GM18526 (cell line): ENCODE measurements around the gene TBPL2.

Source experiments
- POLR2A ChIP-seq: IDR thresholded peaks from 3 replicates; pipeline ENCODE4 v1.6.1; 2011; ENCODE audit not compliant: insufficient read length; ENCODE audit errors: extremely low read depth

TBPL2 gene

DNA sequence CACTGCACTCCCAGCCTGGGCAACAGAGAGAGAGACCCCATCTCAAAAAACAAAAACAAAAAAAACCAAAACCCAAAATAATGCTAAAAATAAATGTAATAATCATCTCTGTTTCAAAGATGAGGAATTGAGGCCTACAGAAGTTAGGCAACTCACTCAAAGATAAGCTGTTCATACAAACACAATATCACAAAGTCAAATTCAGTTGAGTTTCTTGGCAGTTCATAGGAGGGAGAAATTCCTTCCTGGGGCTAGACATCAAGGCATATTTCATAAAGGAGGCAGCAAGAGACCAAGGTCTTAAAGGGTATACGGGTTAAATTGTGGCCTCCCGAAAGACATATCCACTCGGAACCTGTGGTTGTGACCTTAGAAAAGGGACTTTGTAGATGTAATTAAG is 8.7 kb upstream of the TBPL2 start:
- TF ChIP-seq POLR2A = no peak

DNA sequence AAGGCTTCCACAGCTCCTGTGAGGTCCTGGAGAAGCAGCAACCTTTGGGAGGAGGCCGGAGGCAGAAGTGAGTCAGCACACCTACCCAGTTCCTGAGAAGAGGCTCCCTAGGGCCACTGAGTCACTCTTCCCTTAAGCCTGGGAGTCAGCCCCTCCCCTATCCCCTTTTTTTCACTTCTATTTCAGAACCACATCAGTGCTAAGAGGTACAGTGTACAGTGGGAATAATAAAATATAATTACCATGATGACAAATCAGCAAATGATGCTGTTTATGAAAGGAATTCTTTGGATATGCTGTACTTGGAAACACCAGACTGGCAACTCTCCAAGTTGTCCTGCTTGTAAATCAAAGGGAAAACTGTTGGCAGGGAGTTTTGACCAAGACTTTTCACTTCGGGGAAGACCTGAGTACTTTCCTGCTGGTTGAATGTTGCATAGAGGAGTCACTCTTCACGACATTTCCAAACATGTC is 7.8 kb upstream of the TBPL2 start:
- no peak for TF ChIP-seq POLR2A

DNA sequence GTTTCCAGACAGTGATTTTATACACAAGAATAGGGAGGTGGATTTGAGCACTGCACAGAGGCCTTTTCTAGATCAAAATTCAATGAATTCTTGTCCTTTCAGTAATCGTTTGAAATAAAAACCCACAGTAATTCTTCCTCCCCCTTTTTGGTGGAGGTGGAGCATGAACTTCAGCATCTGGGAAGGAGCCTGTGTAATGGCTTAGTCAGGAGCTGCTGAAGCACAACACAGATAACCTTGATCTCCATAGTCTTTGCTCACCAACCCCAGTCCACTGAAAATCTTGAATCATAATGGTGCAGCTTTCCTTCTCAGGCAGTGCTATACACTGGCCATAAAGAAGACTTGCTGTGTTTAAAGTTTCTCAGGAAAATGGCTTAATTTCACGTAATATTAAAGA is 6.4 kb upstream of the TBPL2 start:
- TF ChIP-seq POLR2A = no peak

DNA sequence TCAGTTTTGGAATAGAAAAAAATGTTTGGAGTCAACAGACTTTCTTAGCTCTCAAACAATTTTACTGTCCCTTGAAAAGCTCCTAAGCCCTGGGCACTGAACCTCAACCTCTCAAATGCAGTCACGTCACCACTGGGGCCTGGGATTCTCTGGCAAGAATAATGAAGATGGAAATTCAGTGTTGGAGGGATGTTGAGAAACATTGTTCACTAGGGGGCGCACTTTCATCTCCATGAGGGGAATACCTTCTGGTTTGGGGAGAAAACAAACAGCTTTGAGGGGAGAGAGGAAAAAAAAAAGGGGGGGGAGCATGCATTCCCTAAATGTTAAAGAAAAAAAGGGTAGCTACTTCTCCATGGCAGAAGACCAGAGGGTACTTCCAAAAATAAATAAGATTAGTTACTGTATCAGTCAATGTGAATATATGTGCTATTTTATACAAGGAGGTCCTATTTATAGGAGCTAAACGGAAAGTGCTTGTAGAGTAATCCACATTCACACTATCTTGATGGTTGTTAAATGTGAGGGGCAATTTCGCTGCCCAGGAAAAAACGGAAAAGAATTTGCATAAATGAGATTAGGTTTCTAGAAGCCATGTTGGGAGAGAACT is 5.8 kb upstream of the TBPL2 start:
- TF ChIP-seq POLR2A = no peak

DNA sequence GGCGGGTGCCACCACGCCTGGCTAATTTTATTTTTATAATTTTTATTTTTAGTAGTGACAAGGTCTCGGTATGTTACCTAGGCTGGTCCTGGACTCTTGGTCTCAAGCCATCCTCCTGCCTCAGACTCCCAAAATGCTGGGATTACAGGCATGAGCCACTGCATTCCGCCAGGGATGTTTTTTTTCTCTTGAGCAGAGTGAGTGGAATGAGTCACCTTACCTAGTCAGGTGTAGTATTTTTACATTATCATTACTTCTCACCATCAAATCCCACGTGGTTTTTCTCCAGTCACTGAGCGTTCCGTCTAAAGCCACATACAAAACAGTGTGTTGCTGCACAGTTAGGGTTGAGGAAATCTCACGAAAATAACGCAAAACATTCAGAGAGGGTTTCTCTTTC is 870 bp upstream of the TBPL2 start:
- no peak for TF ChIP-seq POLR2A

DNA sequence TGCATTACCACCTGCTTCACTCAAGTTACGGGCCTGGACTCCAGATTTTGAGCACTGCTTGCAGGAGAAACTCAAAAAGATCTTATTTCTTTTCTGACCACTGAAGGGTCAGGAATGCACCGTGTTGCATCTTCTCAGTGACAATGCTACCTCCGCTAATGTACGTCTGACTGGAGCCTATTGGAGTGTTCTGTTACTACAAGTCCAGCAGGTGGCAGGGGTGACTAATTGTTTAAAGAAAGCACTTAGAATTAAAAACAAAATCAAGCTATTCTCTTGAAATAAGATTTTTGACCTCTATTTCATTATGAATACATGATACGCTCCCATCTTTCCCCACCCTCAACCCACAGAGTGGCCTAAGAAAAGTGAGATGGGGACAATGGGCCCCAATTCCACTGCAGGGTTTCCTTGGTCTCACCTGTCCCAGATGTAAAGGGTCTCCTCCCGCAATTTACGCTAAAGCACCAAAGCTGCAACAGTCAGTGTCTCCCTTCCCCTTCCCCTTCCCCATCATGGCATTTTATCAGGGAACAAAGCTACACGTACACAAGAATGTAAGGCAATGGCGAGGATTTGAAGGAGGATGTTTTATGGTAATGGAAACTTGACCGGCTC is 2.2 kb downstream of the TBPL2 start:
- no peak for TF ChIP-seq POLR2A

DNA sequence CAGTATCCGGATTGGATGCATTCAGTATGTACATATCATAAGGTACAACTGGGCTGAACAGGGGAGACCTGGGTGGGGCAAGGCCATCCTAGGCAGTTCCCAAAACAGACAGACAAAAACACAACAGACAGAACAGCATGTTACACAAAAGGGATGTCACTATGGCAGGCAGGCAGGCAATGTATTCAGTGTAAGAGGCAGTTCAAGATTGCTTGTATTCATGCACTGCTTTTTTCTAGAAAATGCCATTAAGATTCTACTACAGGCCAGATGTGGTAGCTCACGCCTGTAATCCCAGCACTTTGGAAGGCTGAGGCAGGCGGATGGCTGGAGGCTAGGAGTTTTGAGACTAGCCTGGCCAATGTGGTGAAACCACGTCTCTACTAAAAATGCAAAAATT is 3.5 kb downstream of the TBPL2 start:
- no peak for TF ChIP-seq POLR2A

DNA sequence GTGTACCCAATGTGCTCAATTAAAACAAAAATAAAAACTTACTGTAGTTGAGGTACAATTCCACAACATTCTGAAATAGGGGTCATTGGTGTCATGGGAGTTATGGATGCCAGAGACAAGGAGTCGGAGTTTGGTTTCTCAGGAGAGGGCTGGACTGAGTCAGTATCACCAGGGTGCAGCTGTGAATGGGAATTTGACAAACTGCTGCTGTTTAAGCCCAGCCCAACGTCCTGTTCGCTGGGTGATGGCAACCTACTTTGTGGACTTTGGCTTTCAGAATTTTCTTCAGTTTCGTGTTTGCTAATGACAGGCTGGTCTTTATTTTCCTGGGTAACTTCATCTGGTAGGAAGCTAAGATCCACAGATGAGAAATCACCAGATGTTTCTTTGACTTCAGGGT is 3.9 kb downstream of the TBPL2 start:
- TF ChIP-seq POLR2A = no peak

DNA sequence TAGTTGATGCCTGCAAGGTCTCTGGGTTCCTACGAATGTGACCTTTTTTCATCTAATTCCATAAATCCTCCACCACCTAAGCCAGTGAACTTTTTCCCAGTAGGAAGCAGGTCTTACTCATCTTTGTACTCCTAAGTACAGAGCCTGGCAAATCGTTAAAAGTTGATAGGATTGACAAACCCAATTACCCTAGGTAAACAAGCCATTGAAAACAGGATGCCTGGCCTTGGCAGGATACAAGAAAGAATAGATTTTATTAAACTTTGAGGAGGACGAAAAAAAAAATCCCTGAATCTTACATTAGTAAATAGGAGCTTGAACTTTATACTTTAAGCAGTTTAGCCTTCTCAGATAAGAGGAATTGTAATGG is 5.6 kb downstream of the TBPL2 start:
- no peak for TF ChIP-seq POLR2A

DNA sequence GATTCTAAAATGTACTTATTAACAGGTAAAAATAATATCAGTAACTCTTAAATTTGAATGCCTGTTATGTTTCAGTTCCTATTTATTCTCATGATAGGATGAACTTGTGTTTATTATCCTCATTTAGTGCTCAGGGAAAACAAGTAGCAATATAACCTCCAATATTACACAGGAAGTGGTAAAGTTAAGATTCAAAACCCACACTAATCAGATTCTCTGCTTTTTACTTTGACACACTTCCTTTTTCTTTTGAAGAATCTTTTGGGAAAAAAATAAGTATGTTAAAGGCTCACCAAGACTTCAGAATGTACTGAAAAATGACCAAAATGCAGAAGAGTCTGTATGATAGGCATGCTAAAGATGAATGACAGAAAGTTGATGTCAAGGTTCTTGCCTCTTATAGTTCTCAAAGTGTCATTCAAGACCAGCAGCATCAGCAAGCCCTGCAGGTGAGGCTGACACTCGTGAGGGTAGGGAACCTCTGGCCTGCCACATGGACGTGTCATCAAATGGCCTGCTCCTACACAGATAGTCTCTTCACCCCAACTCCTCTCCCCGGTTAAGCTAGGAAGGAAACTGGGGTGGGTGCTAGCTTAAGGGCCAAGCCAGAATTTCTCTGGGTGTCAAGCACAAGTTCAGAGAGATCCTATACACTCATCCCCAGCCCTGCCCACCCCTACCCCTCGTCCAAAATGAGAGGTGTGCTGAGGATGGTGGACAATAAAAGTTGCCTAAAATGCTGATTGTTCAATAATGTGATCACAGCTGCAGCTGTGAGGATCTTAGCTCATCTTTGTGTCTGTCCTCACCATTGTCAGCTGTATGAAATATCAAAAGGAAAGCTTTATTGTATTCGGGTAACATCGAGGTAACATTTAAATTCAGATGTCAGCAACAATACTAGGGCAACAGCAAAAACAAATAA is 6.3 kb downstream of the TBPL2 start:
- no peak for TF ChIP-seq POLR2A

DNA sequence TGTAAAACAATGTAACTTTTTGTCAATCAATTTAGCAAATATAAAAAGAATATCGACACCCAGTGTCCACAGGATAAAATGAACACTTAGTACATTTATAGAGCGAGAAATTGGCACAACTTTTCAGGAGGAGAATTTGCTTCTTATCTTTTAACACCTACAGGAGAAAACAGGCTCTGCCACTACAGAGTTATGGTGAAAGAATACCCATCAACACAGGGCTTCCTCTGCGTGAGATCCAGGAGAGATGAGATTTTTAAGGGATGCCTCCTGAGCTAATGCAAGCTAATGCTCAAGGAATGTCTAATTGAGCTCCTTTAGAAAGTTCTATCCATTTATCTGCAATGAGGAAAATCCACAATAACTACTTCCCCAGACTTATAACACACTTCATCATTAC is 7.8 kb downstream of the TBPL2 start:
- no peak for TF ChIP-seq POLR2A

DNA sequence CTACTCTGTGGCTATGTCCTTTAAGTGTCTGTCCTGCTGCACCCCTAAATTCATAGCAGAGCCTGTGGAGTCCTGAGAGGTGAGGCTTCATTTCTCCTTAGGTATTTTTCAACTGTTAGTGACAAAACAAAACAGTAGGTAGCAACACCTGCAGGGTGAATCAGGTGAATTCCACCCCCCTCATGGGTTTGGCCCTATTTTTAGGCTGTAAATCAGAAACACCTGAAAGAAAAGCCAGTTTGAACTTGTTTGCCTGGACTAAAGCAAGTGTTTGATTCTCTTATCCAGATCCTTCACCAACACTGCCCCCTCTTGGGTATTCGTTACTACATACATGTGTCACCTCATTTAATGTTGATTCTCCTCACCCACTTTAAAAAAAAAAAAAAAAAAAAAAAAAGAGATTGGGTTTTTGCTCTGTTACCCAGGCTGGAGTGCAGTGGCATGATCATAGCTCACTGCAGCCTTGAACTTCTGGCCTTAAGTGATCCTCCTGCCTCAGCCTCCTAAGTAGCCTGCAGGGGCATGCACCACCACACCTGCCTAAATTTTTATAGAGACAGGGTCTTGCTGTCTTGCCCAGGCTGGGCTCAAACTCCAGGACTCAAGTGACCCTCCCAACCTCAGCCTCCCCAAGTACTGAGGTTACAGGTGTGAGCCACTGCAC is 10.3 kb downstream of the TBPL2 start:
- TF ChIP-seq POLR2A = no peak

DNA sequence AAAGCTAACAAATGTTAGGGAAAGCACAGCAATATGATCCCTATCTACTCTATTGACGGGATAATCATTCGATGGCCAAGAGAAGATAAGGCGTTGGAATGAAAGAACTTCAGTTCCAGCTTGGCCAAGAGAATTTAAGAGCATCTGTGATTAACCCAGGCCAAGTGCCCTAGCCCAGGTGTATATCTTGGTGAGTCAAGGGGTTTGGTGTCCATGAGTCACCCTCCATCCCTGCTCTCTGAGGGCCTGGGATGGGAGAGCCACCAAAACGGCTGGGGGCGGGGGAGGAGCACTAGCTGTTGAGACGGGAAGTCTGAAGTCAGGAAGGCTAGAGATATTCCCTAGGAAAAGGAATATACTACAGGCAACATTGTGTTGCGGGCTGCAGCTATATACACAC is 13.0 kb downstream of the TBPL2 start:
- no peak for TF ChIP-seq POLR2A

DNA sequence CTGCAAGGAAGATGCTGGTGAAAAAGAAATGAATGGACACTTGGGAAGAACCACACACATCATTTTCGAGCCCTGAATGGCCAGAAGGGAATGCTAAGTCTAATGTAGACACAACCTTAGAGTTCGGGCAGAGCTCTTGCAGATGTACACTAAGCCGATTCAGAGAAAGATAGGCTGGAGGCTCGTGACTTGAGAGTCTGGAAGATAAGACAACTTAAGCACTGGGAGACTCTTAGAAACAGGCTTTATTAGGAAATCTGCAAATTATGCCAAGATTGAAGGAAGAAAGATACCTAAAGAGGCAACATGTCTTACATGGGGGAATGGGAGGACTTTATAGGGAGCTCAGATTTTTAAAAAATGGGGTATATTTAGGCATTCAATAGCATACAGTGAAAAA is 13.5 kb downstream of the TBPL2 start:
- no peak for TF ChIP-seq POLR2A

DNA sequence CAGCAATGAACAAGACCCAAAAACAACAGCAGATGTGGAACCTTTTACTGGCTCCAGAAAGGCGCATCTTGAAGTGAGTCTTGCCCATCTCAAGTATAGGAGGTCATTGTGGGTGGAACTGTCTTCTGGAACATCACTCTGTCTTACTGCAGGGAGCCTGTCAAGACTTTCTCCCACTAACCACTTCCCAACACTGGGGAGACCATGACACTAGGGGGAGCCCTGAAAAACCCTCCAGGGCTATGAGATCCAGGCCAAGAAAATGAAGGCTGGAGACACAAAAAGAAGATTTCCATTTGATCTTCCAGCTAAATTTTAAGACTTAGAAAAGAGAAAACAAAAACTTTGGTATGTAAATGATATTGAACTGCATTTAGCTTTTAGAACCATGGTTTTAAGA is 15.3 kb downstream of the TBPL2 start:
- TF ChIP-seq POLR2A = no peak

DNA sequence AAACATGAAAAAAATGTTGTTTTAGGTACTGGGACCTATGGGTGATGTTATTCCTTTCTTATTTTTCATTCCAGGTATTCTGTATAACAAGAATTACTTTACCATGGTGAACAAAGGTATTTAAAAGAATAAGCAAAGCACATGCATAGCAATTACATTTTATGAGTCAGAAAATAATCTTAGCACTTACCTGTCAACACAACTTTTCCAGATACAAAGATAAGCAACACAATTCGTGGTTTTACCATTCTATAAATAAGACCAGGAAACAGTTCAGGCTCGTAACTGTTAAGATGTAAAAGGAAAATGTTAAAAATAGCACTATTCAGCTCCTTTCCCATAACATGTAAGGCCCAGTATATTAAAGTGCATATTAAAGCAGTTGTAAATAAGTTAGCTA is 16.4 kb downstream of the TBPL2 start:
- TF ChIP-seq POLR2A = no peak
